Measurements from ENCODE around the gene IGF2BP2. TPM values are rescaled to one million over a fixed set of nuclear protein-coding genes. Genes with fewer than 3 reads are reported as not detected.

The IGF2BP2 gene
- total and polyA plus RNA-seq, 2 donors (not counting 1 experiment from before 2014, with no cell fraction given) = 0.01 TPM; not detected in 1

GRCh38 chr3:185824051-185825005 is 514 bp downstream of the IGF2BP2 start:
- no peak overlapping the region for H3K27ac ChIP-seq (ENCODE audit: low read length in 2 of 2)
- H2AFZ ChIP-seq (ENCODE audit: insufficient read depth, low read depth, low read length, poor library complexity, severe bottlenecking) = peak overlapping the region; percentile 68
- CTCF ChIA-PET = no interaction called here
- peak overlapping the region; percentile 64 for H3K9ac ChIP-seq (ENCODE audit: low read length)
- no peaks in the 10 kb centered on the region for H4K20me1 ChIP-seq (ENCODE audit: control insufficient read depth, insufficient read depth, low read length, poor library complexity, severe bottlenecking)
- Mint-ChIP-seq H3K4me1 (peaks cover 18% of the 10 kb centered on the region), H3K9me3 (ENCODE audit: insufficient read depth) (no peaks in the 10 kb centered on the region), H3K27ac (peak overlapping the region; percentile 46), H3K4me3 (peak overlapping the region; percentile 88), H3K27me3 (peaks cover 66% of the 10 kb centered on the region)
- intact Hi-C loops (cut with micrococcal nuclease) = loop anchor here (5.0 kb wide), 1 partner anchor 113 kb away; the partner anchor contains the start of gene TRA2B
- peaks cover 0 to 4% (median 0%) of the 10 kb centered on the region in 3 donors for H3K9me3 ChIP-seq (ENCODE audit: control extremely low read depth in 1 of 3, control insufficient read depth in 2 of 3, insufficient read depth in 1 of 3, low read length in 2 of 3)
- no peaks in the 10 kb centered on the region for H3K36me3 ChIP-seq (replicated peaks in 1 of 2; ENCODE audit: control extremely low read depth in 1 of 2, control insufficient read depth in 1 of 2, extremely low read depth in 1 of 2, insufficient read depth in 2 of 2, low read length in 1 of 2)
- DNase-seq (peak; percentile 49), ATAC-seq (ENCODE audit: low read depth) (peak; percentile 22)
- peaks cover 0 to 53% (median 28%) of the 10 kb centered on the region in 4 experiments for H3K27me3 ChIP-seq (replicated peaks in 1 of 4; ENCODE audit: control extremely low read depth in 1 of 4, control insufficient read depth in 3 of 4, insufficient read depth in 4 of 4, low read length in 3 of 4)
- POLR2A ChIA-PET = no interaction called here
- peak overlapping the region; percentile 95 for H3K4me2 ChIP-seq (replicated peaks; ENCODE audit: low read depth, low read length, poor library complexity, severe bottlenecking)
- H3K4me3 ChIP-seq (ENCODE audit: control extremely low read depth in 1 of 5, extremely low read depth in 1 of 5, insufficient read depth in 1 of 5, low read depth in 2 of 5, low read length in 4 of 5) = peak overlapping the region in 4 of 5 experiments; percentile 35 to 60 (median 56)
- H3K4me1 ChIP-seq (ENCODE audit: control insufficient read depth in 2 of 2, insufficient read depth in 2 of 2, low read length in 2 of 2) = peaks cover 15 to 17% of the 10 kb centered on the region in 2 donors
- no peak for TF ChIP-seq CTCF (IDR thresholded peaks at IDR 0.05)
- H3K79me2 ChIP-seq (ENCODE audit: control insufficient read depth, insufficient read depth, low read length) = no peaks in the 10 kb centered on the region
- 1% methylated on average over 80 of the region's 89 CpGs for WGBS (ENCODE audit: insufficient coverage)
